Uterus (tissue), 2 donors: ENCODE results near the gene MAST2.

Experiments used
- POLR2A ChIP-seq, 2 donors: fragments of 450-650 bp; IDR thresholded peaks; one replicate each; pipeline ENCODE4 v1.6.1; 2016; ENCODE audit warnings: antibody characterized with exemption in 2 of 2, mild to moderate bottlenecking in 1 of 2, moderate library complexity in 1 of 2
- TF ChIP-seq, protein P1 (sequence below), 4 experiments: fragments of 200-600 bp in 2 of 4; fragments of 450-650 bp in 2 of 4; sonication (generic) in 2 of 4; IDR thresholded peaks; one replicate each; pipeline ENCODE4 v1.5.1; 2016 to 2019; ENCODE audit warnings: antibody characterized with exemption in 4 of 4, mild to moderate bottlenecking in 2 of 4, moderate library complexity in 1 of 4

DNA sequence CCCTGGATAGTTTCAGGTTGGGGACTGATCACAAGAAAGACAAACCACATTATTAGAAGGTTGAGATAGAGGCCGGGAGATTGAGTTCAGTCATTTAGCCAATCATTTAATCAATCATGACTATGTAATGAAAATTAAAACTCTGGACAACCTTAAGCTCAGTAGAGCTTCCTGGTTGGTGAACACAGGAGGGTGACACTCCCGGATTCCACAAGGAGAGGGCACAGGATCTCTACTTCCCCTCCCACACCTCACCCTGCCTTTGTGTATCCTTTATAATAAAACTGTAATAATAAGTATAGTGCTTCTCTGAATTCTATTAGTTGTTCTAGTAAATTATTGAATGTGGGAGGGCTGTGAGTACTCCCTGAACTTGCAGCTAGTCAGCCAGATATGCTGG is 178.9 kb downstream of the MAST2 start:
- no peak for TF ChIP-seq POLR2A (IDR thresholded peaks at IDR 0.05)
- TF ChIP-seq, protein P1, sequence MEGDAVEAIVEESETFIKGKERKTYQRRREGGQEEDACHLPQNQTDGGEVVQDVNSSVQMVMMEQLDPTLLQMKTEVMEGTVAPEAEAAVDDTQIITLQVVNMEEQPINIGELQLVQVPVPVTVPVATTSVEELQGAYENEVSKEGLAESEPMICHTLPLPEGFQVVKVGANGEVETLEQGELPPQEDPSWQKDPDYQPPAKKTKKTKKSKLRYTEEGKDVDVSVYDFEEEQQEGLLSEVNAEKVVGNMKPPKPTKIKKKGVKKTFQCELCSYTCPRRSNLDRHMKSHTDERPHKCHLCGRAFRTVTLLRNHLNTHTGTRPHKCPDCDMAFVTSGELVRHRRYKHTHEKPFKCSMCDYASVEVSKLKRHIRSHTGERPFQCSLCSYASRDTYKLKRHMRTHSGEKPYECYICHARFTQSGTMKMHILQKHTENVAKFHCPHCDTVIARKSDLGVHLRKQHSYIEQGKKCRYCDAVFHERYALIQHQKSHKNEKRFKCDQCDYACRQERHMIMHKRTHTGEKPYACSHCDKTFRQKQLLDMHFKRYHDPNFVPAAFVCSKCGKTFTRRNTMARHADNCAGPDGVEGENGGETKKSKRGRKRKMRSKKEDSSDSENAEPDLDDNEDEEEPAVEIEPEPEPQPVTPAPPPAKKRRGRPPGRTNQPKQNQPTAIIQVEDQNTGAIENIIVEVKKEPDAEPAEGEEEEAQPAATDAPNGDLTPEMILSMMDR (IDR thresholded peaks at IDR 0.05), result no peak
